ENCODE results near the gene TC2N.
A peak's percentile ranks its signal among the peaks of the same experiment; 100 is the strongest.

The TC2N gene

GRCh38 chr14:91867316-91867988 is at the start of gene TC2N:
Gene TC2N (minus strand): TSS chr14:91867536. CDS start chr14:91813769, 53,767 bp downstream.
- Mint-ChIP-seq H3K9me3 (no peaks in the 10 kb centered on the region), H3K36me3 (peaks cover 38% of the 10 kb centered on the region), H3K4me1 (peaks cover 77% of the 10 kb centered on the region), H3K4me3 (peak within 1 kb of the TSS; percentile 94), H3K27ac (peak within 1 kb of the TSS; percentile 96), H3K27me3 (no peaks in the 10 kb centered on the region)
- DNase-seq, result peak; percentile 75
- CTCF ChIA-PET, result interaction anchor here (0.6 to 1.3 kb wide), 7 partner anchors 8 to 144 kb away, joined by 3 to 4 read pairs (median 3); no protein-coding TSS in a partner anchor

GRCh38 chr14:91912035-91912434 is 44.7 kb upstream of the TC2N start:
- peaks cover 15% of the 10 kb centered on the region for H3K4me1 Mint-ChIP-seq
- DNase-seq, result no peak
- no peaks in the 10 kb centered on the region for H3K9me3 Mint-ChIP-seq
- no peak overlapping the region for H3K4me3 Mint-ChIP-seq
- CTCF ChIA-PET, result interaction anchor here (0.8 to 4.3 kb wide), 17 partner anchors 10 to 594 kb away, joined by 3 to 28 read pairs (median 4); no protein-coding TSS in a partner anchor
- H3K27me3 Mint-ChIP-seq, result peaks cover 11% of the 10 kb centered on the region
- no peak overlapping the region for H3K27ac Mint-ChIP-seq
- peaks cover 1% of the 10 kb centered on the region for H3K36me3 Mint-ChIP-seq

- Mint-ChIP-seq H3K27ac (no peak overlapping the region), H3K27me3 (peaks cover 8% of the 10 kb centered on the region), H3K4me3 (no peak overlapping the region), H3K36me3 (peaks cover 1% of the 10 kb centered on the region), H3K9me3 (no peaks in the 10 kb centered on the region), H3K4me1 (peaks cover 15% of the 10 kb centered on the region)
- peak; percentile 57 for DNase-seq
- CTCF ChIA-PET, result interaction anchor here (0.6 to 4.3 kb wide), 32 partner anchors 10 to 593 kb away, joined by 3 to 28 read pairs (median 4); no protein-coding TSS in a partner anchor
Observed at GRCh38 chr14:91911474-91912032, 44.2 kb upstream of the TC2N start.

- Mint-ChIP-seq H3K36me3 (no peaks in the 10 kb centered on the region), H3K9me3 (no peaks in the 10 kb centered on the region), H3K27me3 (peaks cover 8% of the 10 kb centered on the region), H3K4me1 (peaks cover 15% of the 10 kb centered on the region), H3K27ac (no peak overlapping the region), H3K4me3 (no peak overlapping the region)
- DNase-seq, result no peak
- CTCF ChIA-PET, result interaction anchor here (1.5 to 2.1 kb wide), 3 partner anchors 8 to 13 kb away, joined by 8 to 14 read pairs (median 10); no protein-coding TSS in a partner anchor
Observed at GRCh38 chr14:91910196-91910595, 42.9 kb upstream of the TC2N start.

DNA sequence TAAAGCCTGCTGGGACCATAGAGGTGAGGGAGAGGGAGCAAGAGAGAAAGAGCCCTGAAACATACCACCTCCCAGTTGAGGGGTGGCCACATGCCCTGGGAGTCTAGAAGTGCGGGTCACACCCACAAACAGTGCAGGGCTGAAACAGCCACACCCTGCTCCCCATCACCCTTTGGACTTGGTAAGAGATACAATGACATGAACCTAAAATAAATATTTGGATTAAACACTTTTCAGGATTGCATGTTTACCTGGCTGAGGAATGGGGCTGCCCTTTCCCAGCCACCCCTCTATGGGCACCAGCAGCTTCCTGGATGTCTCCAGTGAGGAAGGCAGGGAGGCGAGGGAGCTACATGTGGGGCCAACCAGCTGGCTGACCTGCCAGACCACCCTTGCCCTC is 39.0 kb upstream of the TC2N start:
- Mint-ChIP-seq H3K9me3 (no peaks in the 10 kb centered on the region), H3K4me1 (peaks cover 8% of the 10 kb centered on the region), H3K4me3 (no peak overlapping the region), H3K27ac (no peak overlapping the region), H3K27me3 (peaks cover 11% of the 10 kb centered on the region), H3K36me3 (no peaks in the 10 kb centered on the region)
- no peak for DNase-seq
- CTCF ChIA-PET, result no interaction called here

DNA sequence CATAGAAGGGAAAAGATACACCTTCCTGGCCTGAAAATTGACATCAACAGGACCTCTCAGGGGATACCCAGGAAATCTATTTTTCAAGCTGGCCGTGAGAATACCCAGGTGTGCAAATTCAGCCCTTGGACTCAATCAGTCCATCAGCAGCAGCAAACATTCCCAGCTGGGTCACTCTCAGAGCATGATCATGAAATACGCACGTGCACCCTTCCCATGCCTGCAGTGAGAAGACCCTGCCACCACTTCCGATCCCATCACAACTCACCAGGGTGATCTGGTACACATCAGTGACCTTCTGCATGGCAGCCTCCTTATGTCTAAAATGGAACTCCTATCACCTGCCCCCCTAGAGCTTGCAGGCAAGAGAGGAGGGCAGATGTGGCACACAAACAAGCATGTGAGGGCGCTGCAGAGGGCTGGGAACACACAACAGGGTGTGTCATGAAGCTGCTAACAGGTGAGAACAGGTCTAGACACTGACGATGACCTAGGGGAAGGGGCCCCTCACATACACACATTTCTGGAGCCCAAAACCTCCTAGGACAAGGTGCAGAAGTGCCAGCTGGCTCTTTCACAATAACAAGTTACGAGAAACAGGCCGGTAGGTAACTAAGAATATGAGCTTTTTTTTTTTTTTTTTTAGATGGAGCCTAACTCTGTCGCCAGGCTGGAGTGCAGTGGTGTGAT is 37.8 kb upstream of the TC2N start:
- no peaks in the 10 kb centered on the region for H3K36me3 Mint-ChIP-seq
- no peak overlapping the region for H3K27ac Mint-ChIP-seq
- peaks cover 3% of the 10 kb centered on the region for H3K4me1 Mint-ChIP-seq
- H3K9me3 Mint-ChIP-seq, result no peaks in the 10 kb centered on the region
- H3K4me3 Mint-ChIP-seq, result no peak overlapping the region
- CTCF ChIA-PET, result interaction anchor here (1.5 kb wide), 1 partner anchor 13 kb away, joined by 3 read pairs; no protein-coding TSS in a partner anchor
- peaks cover 16% of the 10 kb centered on the region for H3K27me3 Mint-ChIP-seq
- no peak for DNase-seq

DNA sequence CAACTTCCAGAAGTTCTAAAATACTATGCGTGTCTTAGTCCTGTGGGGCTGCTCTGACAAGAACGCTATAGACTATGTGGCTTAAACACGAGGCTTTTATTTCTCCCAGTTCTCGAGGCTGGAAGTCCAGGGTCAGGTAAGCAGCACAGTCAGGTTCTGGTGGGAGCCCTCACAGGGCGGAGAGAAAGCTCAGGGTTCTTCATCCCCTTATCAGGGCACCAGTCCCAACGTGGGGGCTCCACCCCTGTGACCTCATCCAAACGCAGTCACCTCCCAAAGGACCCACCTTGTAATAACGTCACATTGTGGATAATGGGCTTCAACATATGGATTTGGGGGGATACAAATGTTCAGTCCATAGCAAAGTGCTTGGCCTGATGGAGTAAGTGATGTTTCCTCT is 37.1 kb upstream of the TC2N start:
- no peak for DNase-seq
- no peaks in the 10 kb centered on the region for H3K9me3 Mint-ChIP-seq
- CTCF ChIA-PET, result interaction anchor here (1.5 kb wide), 1 partner anchor 12 kb away, joined by 3 read pairs; no protein-coding TSS in a partner anchor
- H3K4me1 Mint-ChIP-seq, result peaks cover 3% of the 10 kb centered on the region
- H3K4me3 Mint-ChIP-seq, result no peak overlapping the region
- no peak overlapping the region for H3K27ac Mint-ChIP-seq
- H3K27me3 Mint-ChIP-seq, result peaks cover 16% of the 10 kb centered on the region
- no peaks in the 10 kb centered on the region for H3K36me3 Mint-ChIP-seq

DNA sequence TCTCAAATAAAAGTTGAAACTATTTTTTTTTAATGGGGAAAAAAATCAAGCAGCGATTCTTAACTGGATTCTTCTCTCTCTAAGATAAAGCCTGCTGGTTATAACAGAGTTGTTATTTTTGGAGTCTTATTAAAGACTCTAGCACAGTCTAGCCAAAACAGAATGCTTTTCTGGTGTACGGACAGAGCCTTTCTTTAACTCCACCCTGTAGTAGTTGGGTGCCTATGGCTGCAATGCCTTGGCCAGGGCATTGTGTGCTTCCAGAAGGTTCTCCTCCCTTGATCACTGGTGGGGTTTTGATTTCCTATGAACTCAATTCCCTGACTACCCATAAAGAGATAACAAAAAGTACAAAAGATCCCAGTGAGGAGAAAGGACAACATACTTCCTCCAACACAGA is 35.7 kb upstream of the TC2N start:
- CTCF ChIA-PET, result no interaction called here
- Mint-ChIP-seq H3K27me3 (peaks cover 13% of the 10 kb centered on the region), H3K27ac (no peak overlapping the region), H3K4me1 (peaks cover 3% of the 10 kb centered on the region), H3K36me3 (no peaks in the 10 kb centered on the region), H3K4me3 (no peak overlapping the region), H3K9me3 (no peaks in the 10 kb centered on the region)
- no peak for DNase-seq

- no peak overlapping the region for H3K27ac Mint-ChIP-seq
- no peak for DNase-seq
- no peaks in the 10 kb centered on the region for H3K36me3 Mint-ChIP-seq
- H3K9me3 Mint-ChIP-seq, result no peaks in the 10 kb centered on the region
- CTCF ChIA-PET, result interaction anchor here (1.2 kb wide), 1 partner anchor 9 kb away, joined by 8 read pairs; no protein-coding TSS in a partner anchor
- peaks cover 4% of the 10 kb centered on the region for H3K4me1 Mint-ChIP-seq
- H3K27me3 Mint-ChIP-seq, result peaks cover 11% of the 10 kb centered on the region
- H3K4me3 Mint-ChIP-seq, result no peak overlapping the region
Observed at GRCh38 chr14:91902336-91902735, 35.0 kb upstream of the TC2N start.

DNA sequence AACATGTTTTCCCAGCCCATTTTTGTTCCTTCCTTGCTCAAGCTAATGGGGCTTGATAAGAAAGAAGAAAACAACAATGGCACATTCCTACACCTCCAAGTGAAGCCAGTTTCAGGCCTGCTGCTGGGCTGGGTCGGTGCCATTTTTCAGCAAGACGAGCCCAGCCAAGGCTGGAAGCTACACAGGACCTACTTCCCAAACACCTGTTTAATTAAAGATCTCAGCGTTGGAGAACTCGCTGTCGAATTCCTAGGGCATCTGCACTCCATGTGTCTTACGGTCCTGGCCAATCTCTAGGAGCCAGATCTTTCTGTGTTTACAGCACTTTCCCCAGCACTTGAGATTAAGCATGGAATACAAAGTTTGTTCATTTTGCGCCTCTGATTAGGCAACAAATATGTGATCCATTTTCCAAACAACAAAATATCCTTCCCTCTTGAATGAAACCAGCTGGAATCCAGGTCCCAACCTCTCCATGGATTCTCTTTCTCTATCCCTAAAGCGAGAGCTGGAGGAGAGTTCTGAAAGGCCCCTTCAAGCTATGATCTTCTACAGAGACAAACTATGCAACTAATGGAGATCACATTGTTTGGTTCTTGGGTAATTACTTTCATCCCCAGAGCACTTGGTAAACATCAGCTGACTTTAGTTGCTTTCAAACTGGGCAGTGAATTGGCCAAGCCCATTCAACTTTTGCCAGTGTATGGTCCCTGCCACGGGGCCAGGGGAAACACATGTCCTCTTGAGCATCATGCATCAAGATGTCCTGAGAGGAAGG is 34.3 kb upstream of the TC2N start:
- H3K4me1 Mint-ChIP-seq, result peaks cover 8% of the 10 kb centered on the region
- DNase-seq, result no peak
- H3K9me3 Mint-ChIP-seq, result no peaks in the 10 kb centered on the region
- CTCF ChIA-PET, result interaction anchor here (0.6 to 1.2 kb wide), 3 partner anchors 10 to 251 kb away, joined by 3 to 8 read pairs (median 3); no protein-coding TSS in a partner anchor
- no peak overlapping the region for H3K4me3 Mint-ChIP-seq
- no peaks in the 10 kb centered on the region for H3K36me3 Mint-ChIP-seq
- H3K27ac Mint-ChIP-seq, result no peak overlapping the region
- H3K27me3 Mint-ChIP-seq, result peaks cover 11% of the 10 kb centered on the region

GRCh38 chr14:91899806-91900205 is 32.5 kb upstream of the TC2N start:
- no peak for DNase-seq
- no peak overlapping the region for H3K4me3 Mint-ChIP-seq
- no peak overlapping the region for H3K27ac Mint-ChIP-seq
- CTCF ChIA-PET, result interaction anchor here (0.6 to 2.9 kb wide), 8 partner anchors 11 to 735 kb away, joined by 3 to 19 read pairs (median 4); no protein-coding TSS in a partner anchor
- H3K27me3 Mint-ChIP-seq, result peaks cover 11% of the 10 kb centered on the region
- no peaks in the 10 kb centered on the region for H3K36me3 Mint-ChIP-seq
- H3K4me1 Mint-ChIP-seq, result peaks cover 9% of the 10 kb centered on the region
- no peaks in the 10 kb centered on the region for H3K9me3 Mint-ChIP-seq

GRCh38 chr14:91899213-91899612 is 31.9 kb upstream of the TC2N start:
- no peak overlapping the region for H3K27ac Mint-ChIP-seq
- no peaks in the 10 kb centered on the region for H3K9me3 Mint-ChIP-seq
- no peaks in the 10 kb centered on the region for H3K36me3 Mint-ChIP-seq
- peaks cover 10% of the 10 kb centered on the region for H3K4me1 Mint-ChIP-seq
- DNase-seq, result peak; percentile 54
- CTCF ChIA-PET, result interaction anchor here (0.6 to 2.9 kb wide), 8 partner anchors 10 to 735 kb away, joined by 3 to 19 read pairs (median 4); no protein-coding TSS in a partner anchor
- H3K27me3 Mint-ChIP-seq, result peaks cover 11% of the 10 kb centered on the region
- no peak overlapping the region for H3K4me3 Mint-ChIP-seq

- Mint-ChIP-seq H3K27me3 (peaks cover 11% of the 10 kb centered on the region), H3K9me3 (no peaks in the 10 kb centered on the region), H3K4me1 (peaks cover 18% of the 10 kb centered on the region), H3K27ac (no peak overlapping the region), H3K36me3 (no peaks in the 10 kb centered on the region), H3K4me3 (no peak overlapping the region)
- CTCF ChIA-PET, result interaction anchor here (0.8 to 2.9 kb wide), 4 partner anchors 12 to 249 kb away, joined by 3 to 19 read pairs (median 9); no protein-coding TSS in a partner anchor
- DNase-seq, result no peak
Observed at GRCh38 chr14:91898372-91898771, 31.0 kb upstream of the TC2N start.

All from activated naive CD4-positive, alpha-beta T cell treated with anti-CD3 and anti-CD28 coated beads, Interleukin-2, amount 10 ng/mL, durations not matched to agents 7 days and 5 days (primary cell).